ENCODE results near the gene R3HDML.

Gene R3HDML

GRCh38 chr20:44367746-44368145 is 30.9 kb downstream of the R3HDML start:
- DNase-seq = no peak

GRCh38 chr20:44370639-44371218 is 33.9 kb downstream of the R3HDML start:
- DNase-seq = no peak

GRCh38 chr20:44382641-44383040 is 45.8 kb downstream of the R3HDML start:
- no peak for DNase-seq

- DNase-seq = peak; percentile 60 to 86 (median 71)
These were observed 47.7 kb downstream of the R3HDML start for GRCh38 chr20:44384423-44385027.

GRCh38 chr20:44388466-44389023 is 51.7 kb downstream of the R3HDML start:
- DNase-seq = peak; percentile 9 to 48 (median 31)

- DNase-seq = no peak
These were observed 53.0 kb downstream of the R3HDML start for GRCh38 chr20:44389871-44390270.

- DNase-seq = no peak
These were observed 53.4 kb downstream of the R3HDML start for GRCh38 chr20:44390280-44390679.

- no peak for DNase-seq
These were observed 55.4 kb downstream of the R3HDML start for GRCh38 chr20:44392088-44392775.

GRCh38 chr20:44392776-44393607 is 56.1 kb downstream of the R3HDML start:
- no peak for DNase-seq

- DNase-seq = no peak
These were observed 57.0 kb downstream of the R3HDML start for GRCh38 chr20:44393608-44394451.

GRCh38 chr20:44394452-44394701 is 57.5 kb downstream of the R3HDML start:
- no peak for DNase-seq

GRCh38 chr20:44394702-44395460 is 58.0 kb downstream of the R3HDML start:
- no peak for DNase-seq

- no peak for DNase-seq
These were observed 58.9 kb downstream of the R3HDML start for GRCh38 chr20:44395461-44396340.

GRCh38 chr20:44396369-44397130 is 59.7 kb downstream of the R3HDML start:
- no peak for DNase-seq

GRCh38 chr20:44398335-44398734 is 61.5 kb downstream of the R3HDML start:
- no peak for DNase-seq

- no peak for DNase-seq
These were observed 62.6 kb downstream of the R3HDML start for GRCh38 chr20:44399446-44399845.

- no peak for DNase-seq
These were observed 63.8 kb downstream of the R3HDML start for GRCh38 chr20:44400671-44400969.

Measured in activated CD4-positive, CD25-positive, alpha-beta regulatory T cell (primary cell).